ENCODE data around the gene RFX3.

- TF ChIP-seq CTCF (IDR thresholded peaks at IDR 0.05; ENCODE audit: insufficient read depth, low read length, poor library complexity, severe bottlenecking) (no peak), EZH2phosphoT487 (conservative IDR thresholded peaks at IDR 0.05; ENCODE audit: low read length) (no peak)
Measured at GRCh38 chr9:3569529-3569928, 43.7 kb upstream of the RFX3 start.

Measured in SU-DHL-6 (cell line).